GM12873 (cell line): ENCODE results near the gene MGMT.

Experiments used
- TF ChIP-seq, protein P1 (sequence below): IDR thresholded peaks from 2 replicates; pipeline ENCODE4 v1.5.1; 2012; ENCODE audit warnings: low read depth, mild to moderate bottlenecking, moderate library complexity, low read length, control low read depth; ENCODE audit not compliant: insufficient read depth; ENCODE audit errors: missing control alignments

Gene MGMT

DNA sequence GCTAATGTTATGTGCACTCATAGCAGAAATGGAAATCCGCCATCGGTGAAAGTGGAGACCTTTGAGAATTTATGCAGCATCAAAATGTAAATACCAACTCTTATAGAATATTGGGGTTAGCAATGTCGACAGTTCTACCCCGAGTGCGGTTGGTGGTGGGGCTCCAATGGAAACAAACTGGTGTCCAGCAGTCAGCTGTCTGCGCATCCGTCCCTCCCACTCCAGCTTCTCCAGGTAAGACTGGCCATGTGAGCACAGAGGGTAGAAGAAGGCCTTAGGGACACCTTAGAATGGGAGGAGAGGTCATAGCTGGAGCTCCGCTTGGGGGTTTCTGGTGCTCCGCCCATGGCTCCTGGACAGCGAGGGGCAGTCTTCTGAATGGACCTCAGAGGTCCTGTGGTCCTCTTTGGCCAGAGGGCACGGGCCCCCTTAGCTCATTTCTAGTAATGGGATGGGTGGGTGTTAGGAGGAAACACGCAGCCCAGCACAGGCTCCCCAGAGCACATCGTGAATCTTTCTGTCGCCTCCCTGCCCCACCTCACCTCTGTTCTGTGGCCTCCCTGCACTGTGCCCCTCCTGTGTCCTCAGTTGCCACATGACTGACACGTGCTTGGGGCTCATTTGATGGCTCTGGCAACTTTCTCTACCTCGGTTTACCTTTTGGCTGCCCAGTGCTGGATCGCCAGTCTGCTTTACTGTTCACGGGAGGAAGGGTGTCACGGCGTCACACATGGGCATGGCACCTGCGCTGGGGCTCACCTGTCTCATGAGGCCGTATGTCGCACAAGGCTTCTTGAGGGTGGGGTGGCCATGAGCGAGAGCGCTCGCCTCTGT, 50.0 kb downstream of the MGMT start:
- TF ChIP-seq, protein P1, sequence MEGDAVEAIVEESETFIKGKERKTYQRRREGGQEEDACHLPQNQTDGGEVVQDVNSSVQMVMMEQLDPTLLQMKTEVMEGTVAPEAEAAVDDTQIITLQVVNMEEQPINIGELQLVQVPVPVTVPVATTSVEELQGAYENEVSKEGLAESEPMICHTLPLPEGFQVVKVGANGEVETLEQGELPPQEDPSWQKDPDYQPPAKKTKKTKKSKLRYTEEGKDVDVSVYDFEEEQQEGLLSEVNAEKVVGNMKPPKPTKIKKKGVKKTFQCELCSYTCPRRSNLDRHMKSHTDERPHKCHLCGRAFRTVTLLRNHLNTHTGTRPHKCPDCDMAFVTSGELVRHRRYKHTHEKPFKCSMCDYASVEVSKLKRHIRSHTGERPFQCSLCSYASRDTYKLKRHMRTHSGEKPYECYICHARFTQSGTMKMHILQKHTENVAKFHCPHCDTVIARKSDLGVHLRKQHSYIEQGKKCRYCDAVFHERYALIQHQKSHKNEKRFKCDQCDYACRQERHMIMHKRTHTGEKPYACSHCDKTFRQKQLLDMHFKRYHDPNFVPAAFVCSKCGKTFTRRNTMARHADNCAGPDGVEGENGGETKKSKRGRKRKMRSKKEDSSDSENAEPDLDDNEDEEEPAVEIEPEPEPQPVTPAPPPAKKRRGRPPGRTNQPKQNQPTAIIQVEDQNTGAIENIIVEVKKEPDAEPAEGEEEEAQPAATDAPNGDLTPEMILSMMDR: no peak

DNA sequence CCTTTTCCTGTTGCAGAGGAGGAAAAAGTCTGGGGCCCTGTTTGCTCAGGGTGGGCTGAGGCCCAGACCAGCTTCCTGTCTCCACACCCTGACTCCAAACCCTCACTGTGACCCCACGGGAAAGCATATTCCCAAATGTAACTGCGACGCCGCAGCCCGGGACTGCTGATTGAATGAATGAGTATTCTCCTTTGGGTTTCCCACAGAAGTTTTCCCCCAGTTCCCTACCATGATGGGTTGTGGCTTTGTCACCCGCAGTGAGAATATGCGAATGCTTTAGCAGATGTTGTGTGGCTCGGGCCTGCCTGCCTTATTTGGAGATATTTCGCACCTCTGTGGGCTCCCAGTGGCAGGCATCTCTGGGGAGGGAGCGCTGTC, 50.6 kb downstream of the MGMT start:
- TF ChIP-seq, protein P1: no peak

DNA sequence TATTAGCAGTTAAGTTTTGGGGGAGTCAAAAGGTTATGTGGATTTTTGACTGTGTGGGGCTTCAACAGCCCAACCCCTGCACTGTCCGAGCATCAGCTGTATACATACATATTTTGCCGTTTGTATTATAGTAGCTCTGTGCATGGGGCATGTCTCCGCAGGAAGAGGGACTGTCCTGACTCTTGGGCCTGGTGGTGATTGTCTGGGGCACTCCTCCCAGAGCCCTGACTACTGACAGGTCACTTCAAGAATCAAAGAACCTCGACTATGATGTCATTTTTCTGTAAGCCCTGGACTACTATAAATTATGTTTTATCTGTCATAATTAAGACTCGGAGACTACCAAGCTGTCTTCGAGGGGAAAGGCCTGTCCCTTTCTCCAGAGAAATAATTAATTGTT, 51.8 kb downstream of the MGMT start:
- TF ChIP-seq, protein P1: no peak

DNA sequence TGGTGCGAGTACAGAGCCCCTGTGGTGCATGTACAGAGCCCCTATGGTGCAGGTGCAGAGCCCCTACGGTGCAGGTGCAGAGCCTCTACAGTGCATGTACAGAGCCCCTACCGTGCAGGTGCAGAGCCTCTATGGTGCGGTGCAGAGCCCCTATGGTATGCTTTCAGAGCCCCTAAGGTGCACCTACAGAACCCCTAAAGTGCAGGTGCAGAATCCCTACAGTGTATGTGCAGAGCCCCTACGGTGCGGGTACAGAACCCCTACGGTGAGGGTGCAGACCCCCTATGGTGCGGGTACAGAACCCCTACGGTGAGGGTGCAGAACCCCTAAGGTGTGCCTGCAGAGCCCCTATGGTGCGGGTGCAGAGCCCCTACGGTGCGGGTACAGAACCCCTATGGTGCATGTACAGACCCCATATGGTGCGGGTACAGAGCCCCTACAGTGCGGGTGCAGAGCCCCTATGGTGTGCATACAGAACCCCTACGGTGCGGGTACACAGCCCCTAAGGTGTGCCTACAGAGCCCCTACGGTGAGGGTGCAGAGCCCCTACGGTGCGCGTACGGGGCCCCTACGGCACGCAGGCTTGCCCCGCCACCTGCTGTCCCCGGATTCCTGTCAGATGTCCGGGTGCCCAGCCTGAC, 53.5 kb downstream of the MGMT start:
- TF ChIP-seq, protein P1: no peak

DNA sequence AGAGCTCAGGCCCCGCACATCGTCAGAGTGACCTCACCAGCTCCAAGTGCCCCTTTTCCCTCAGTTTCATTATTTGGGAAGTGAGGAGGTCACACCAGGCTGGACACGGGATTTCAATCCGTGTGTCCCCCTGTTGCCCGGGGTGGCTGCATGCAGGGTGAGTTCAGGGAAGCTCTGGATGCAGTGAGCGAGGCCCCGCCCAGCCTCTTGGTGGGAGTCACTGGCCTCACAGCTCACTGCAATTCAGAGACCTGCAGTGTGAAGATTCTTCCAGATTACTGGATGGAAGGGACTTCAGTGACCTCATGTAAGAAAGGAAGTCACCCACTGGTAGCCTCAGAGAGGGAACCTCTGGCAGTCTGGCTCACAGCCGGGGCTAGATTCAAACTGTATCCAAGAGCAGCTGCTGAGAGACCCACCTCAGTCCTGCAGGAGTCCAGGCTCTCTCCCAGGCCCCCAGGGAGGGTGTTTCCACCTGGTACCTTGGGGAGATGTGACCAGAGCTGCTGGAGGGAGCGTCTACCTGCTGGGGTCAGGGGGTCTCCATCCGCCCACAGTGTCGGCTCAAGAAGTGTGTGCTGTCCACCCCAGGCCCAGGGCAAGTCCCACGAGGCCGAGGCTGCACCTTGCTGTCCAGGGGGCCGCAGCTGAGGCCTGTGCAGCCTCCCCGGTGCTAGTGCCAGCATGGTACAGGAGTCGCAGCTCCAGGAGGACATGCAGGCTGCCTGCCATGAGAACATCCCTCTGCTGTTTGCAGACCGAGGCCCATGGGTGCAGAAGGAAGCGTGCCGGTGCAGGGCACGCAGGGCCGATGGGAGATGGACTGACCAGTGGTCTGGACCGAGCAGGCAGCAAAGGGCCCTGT, 54.4 kb downstream of the MGMT start:
- TF ChIP-seq, protein P1: no peak

DNA sequence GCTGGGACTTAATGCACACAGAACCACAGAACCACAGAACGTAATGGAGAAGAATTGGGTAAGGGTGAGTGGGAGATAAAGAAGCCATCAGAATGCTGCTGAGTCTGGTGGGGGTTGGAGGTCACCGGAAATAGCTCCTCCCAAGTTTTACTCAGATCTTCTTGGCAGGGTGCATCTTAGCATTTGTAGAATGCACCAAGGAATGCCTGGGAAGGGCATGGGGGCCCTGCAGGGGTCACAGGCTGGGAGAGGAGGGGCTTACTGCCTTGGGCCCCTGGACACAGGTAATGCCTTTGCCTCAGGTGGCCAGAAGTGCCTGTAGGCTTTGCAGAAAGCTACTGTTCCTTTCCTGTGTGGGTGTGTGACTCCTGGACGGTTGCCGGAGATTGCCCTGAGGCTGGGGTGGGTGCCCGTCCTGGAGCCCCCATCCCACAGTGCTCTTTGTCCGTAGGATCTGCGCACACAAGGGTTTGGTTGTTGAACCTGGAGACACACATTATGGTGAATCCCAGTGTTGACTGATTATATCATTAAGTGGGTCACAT, 55.1 kb downstream of the MGMT start:
- TF ChIP-seq, protein P1: no peak
